ENCODE measurements around the gene NPBWR2. TPM values are rescaled to one million over a fixed set of nuclear protein-coding genes. Genes with fewer than 3 reads are reported as not detected.
"Not testable (repeated sequence)": the region's sequence is repeated elsewhere in the genome, so short reads cannot be mapped to it uniquely, and the experiment has no call there.

Gene NPBWR2
- total RNA-seq, 4 donors from 2014 or later = not detected

GRCh38 chr20:64131406-64131805, 24.0 kb upstream of the NPBWR2 start:
- H3K27ac ChIP-seq = no peak overlapping the region
- intact Hi-C loops (cut with DNase I; ENCODE audit: low total_unique reads) = no loop called here
- H3K36me3 ChIP-seq = no peaks in the 10 kb centered on the region
- no peaks in the 10 kb centered on the region for H3K9me3 ChIP-seq
- TF ChIP-seq POLR2A (IDR thresholded peaks at IDR 0.05) = no peak
- TF ChIP-seq CTCF (IDR thresholded peaks at IDR 0.05) = no peak
- no peak for DNase-seq
- no peaks in the 10 kb centered on the region for H3K27me3 ChIP-seq
- no peaks in the 10 kb centered on the region for H3K4me1 ChIP-seq
- H3K4me3 ChIP-seq = no peak overlapping the region

GRCh38 chr20:64130876-64131275, 23.5 kb upstream of the NPBWR2 start:
- TF ChIP-seq CTCF (IDR thresholded peaks at IDR 0.05) = no peak
- TF ChIP-seq POLR2A (IDR thresholded peaks at IDR 0.05) = no peak
- Histone ChIP-seq H3K27me3 (no peaks in the 10 kb centered on the region), H3K4me1 (no peaks in the 10 kb centered on the region), H3K27ac (no peak overlapping the region), H3K9me3 (no peaks in the 10 kb centered on the region), H3K36me3 (no peaks in the 10 kb centered on the region), H3K4me3 (no peak overlapping the region)
- intact Hi-C loops (cut with DNase I; ENCODE audit: low total_unique reads) = no loop called here
- no peak for DNase-seq

- H3K4me3 ChIP-seq = no peak overlapping the region
- no peak for DNase-seq
- H3K9me3 ChIP-seq = no peaks in the 10 kb centered on the region
- intact Hi-C loops (cut with DNase I; ENCODE audit: low total_unique reads) = no loop called here
- TF ChIP-seq POLR2A (IDR thresholded peaks at IDR 0.05) = no peak
- TF ChIP-seq CTCF (IDR thresholded peaks at IDR 0.05) = no peak
- H3K27ac ChIP-seq = no peak overlapping the region
- no peaks in the 10 kb centered on the region for H3K27me3 ChIP-seq
- H3K36me3 ChIP-seq = no peaks in the 10 kb centered on the region
- no peaks in the 10 kb centered on the region for H3K4me1 ChIP-seq
Observed at GRCh38 chr20:64130271-64130670, 22.9 kb upstream of the NPBWR2 start.

GRCh38 chr20:64129146-64129782, 21.9 kb upstream of the NPBWR2 start:
- no peak overlapping the region for H3K4me3 ChIP-seq
- intact Hi-C loops (cut with DNase I; ENCODE audit: low total_unique reads) = no loop called here
- no peaks in the 10 kb centered on the region for H3K9me3 ChIP-seq
- no peaks in the 10 kb centered on the region for H3K4me1 ChIP-seq
- TF ChIP-seq CTCF (IDR thresholded peaks at IDR 0.05) (no peak), POLR2A (IDR thresholded peaks at IDR 0.05) (no peak)
- H3K27ac ChIP-seq = no peak overlapping the region
- H3K27me3 ChIP-seq = no peaks in the 10 kb centered on the region
- H3K36me3 ChIP-seq = no peaks in the 10 kb centered on the region
- no peak for DNase-seq

- H3K4me1 ChIP-seq; H3K27me3 ChIP-seq; H3K36me3 ChIP-seq; DNase-seq; H3K27ac ChIP-seq; H3K4me3 ChIP-seq; H3K9me3 ChIP-seq; intact Hi-C loops (cut with DNase I; ENCODE audit: low total_unique reads): not testable (repeated sequence)
Observed at GRCh38 chr20:64123517-64123916, 16.2 kb upstream of the NPBWR2 start.

- H3K36me3 ChIP-seq; intact Hi-C loops (cut with DNase I; ENCODE audit: low total_unique reads); H3K4me1 ChIP-seq; H3K27ac ChIP-seq; H3K9me3 ChIP-seq; DNase-seq; H3K27me3 ChIP-seq; H3K4me3 ChIP-seq: not testable (repeated sequence)
Observed at GRCh38 chr20:64122927-64123326, 15.6 kb upstream of the NPBWR2 start.
